Cardiac fibroblast (primary cell): Measurements from ENCODE around the gene DAP.

Source experiments
- DNase-seq, 2 donors: peaks; one replicate each; pipeline versions ENCODE4 v3.0.0 to v3.0.0-alpha.2; 2010; ENCODE audit warnings: low read depth in 2 of 2
- H3K4me3 ChIP-seq, 2 donors: replicated peaks in 1 of 2; 1 replicate in 1 of 2; 2 replicates in 1 of 2; pipeline ENCODE4 v1.5.1; 2011; ENCODE audit warnings: low read depth in 2 of 2, low read length in 2 of 2, mild to moderate bottlenecking in 2 of 2, moderate library complexity in 1 of 2
- TF ChIP-seq, protein P1 (sequence below): IDR thresholded peaks from one replicate; pipeline ENCODE4 v1.5.1; 2011; ENCODE audit warnings: low read depth, mild to moderate bottlenecking, low read length, inconsistent platforms

Gene DAP

DNA sequence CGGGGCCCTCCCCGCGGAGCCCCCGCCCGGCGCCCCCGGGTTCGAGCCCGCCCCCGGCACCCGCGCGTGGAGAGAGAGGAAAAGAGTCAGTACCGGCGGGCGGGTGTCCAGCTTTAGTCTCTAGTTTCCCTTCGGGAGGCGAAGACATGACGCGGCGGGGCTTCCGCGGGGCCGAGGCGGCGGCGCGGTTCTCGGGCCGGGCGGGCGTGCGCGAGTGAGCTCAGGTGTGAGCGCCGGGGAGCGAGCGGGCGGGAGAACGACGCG, 181 bp downstream of the DAP start:
- peak overlapping the region; percentile 60 to 68 for H3K4me3 ChIP-seq
- TF ChIP-seq, protein P1, sequence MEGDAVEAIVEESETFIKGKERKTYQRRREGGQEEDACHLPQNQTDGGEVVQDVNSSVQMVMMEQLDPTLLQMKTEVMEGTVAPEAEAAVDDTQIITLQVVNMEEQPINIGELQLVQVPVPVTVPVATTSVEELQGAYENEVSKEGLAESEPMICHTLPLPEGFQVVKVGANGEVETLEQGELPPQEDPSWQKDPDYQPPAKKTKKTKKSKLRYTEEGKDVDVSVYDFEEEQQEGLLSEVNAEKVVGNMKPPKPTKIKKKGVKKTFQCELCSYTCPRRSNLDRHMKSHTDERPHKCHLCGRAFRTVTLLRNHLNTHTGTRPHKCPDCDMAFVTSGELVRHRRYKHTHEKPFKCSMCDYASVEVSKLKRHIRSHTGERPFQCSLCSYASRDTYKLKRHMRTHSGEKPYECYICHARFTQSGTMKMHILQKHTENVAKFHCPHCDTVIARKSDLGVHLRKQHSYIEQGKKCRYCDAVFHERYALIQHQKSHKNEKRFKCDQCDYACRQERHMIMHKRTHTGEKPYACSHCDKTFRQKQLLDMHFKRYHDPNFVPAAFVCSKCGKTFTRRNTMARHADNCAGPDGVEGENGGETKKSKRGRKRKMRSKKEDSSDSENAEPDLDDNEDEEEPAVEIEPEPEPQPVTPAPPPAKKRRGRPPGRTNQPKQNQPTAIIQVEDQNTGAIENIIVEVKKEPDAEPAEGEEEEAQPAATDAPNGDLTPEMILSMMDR = no peak

DNA sequence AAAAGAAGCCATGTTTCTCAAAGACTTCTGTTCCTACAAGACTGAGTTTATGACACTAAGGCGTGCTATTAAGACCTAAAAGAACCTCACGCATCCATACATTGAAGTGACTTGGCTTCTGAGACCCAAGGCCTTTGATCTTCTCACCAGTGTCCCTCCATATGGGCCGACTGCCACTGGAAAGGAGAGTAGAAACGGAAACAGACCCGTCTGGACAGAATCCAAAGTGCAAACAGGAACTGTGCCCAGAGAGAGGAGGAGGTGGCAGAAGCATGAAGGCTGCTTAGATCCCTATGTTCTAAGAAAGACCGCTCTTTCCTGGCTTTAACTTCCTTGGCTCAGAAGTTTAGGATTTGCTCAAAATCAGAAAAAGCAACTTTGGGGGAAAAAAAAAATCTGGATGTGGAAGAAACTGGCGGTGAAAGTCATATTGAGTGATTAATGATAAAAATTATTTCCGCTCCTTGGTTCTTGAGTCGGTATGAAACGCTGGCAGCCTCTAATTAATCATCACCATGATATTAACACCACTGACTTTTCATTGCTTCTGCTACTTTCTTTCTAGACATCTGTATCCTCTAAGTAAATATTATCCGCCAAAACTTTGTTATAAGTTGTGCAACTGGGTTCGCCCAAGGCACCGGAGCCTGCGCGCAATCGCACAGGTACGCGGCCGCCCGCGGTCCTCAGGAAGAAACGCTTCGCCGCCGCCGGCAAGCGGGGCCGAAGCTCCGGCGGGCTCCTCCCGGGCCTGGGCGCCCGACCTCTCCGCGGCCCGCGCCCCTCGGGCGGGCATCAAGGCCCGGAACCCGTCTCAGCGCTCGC, 726 bp downstream of the DAP start:
- H3K4me3 ChIP-seq = peak overlapping the region; percentile 60 to 68
- peak; percentile 63 to 65 for DNase-seq
- TF ChIP-seq, protein P1 = no peak

More for the DNA sequence above, 181 bp downstream of the DAP start:
- no peak for DNase-seq

DNA sequence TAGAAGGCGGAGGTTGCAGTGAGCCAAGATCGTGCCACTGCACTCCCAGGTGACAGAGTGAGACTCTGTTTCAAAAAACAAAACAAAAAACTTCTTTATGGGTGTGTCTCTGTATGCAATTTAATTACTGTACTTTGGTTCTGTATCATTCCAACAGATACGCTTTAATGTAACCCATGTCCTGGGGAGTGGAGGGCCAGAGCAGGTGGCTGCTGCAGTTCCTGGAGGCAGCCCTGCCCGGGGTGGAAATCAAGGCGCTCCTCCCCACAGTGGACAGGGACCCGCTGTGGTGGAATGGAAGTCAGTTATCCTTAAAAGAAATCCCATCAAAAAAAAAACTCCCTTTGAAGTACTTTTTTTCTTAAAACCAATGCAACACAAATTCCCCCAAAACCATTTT, 1.9 kb downstream of the DAP start:
- DNase-seq = no peak
- TF ChIP-seq, protein P1 = no peak
- H3K4me3 ChIP-seq = no peak overlapping the region

DNA sequence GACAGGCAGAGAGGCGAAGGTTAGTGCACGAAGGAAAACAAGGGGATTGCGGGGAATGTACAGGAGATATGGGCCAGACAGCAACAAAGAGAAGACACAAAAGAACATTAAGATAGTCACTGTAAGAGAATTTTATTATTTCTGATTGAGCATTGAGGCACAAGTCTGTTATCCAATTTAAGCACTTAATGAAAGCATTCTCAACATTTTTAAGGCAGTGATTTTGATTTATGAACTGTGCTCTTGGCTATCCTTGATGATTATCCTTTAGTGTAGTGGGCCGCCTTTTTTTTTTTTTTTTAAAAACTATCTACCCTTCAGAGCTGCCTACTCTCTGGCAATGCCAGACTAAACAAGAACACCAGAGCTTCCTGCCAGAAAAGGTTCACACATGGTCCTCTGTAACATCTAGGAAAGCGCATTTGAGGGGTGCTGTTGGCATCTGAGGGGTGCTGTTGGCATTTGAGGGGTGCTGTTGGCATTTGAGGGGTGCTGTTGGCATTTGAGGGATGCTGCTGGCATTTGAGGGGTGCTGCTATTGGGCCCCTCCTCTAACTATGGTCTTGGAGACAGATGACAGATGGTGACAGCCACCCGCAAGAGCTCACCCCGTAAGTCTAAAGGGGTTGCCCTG, 3.0 kb downstream of the DAP start:
- H3K4me3 ChIP-seq = no peak overlapping the region
- DNase-seq = no peak
- TF ChIP-seq, protein P1 = no peak

DNA sequence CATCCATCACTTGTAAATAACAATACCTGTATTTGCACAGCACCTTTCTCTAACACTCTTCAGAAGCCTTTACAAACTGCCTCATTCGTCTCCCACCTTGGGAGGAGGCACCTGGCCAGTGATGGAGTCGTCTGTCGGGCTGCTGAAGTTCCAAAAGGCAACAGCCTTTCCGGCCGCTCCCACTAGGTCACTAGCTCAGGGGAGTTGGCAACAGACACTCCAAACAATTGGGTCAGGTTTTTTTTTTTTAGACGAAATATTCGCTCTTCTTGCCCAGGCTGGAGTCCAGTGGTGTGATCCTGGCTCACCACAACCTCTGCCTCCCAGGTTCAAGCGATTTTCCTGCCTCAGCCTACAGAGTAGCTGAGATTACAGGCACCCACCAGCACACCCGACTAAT, 4.0 kb downstream of the DAP start:
- TF ChIP-seq, protein P1 = no peak
- no peak overlapping the region for H3K4me3 ChIP-seq
- DNase-seq = no peak

DNA sequence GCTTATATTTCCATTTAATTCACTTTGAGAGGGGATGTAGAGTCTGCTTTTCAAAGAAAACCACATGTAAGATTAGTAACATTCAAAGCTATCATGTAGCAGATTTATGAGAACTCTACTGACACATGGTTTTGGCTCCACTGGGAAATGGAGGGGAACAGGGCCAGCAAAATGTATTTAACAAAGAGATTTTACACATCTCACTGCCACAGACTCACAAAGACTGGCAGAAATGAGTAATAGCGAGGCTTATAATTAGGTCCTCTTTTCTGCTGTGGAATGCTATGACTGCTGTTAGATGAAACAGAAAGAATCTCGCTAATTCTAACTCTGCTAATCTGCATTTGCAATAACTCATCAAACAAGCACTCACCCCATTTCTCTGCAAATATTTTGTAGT, 4.5 kb downstream of the DAP start:
- TF ChIP-seq, protein P1 = no peak
- DNase-seq = peak; percentile 47 to 52
- no peak overlapping the region for H3K4me3 ChIP-seq
